Medulla oblongata (tissue), 1 donor: Measurements from ENCODE around the gene ULK4.
"Not testable (repeated sequence)": the region's sequence is repeated elsewhere in the genome, so short reads cannot be mapped to it uniquely, and the experiment has no call there.

Experiments
- DNase-seq: peaks from one replicate; pipeline ENCODE4 v3.0.0-alpha.2; 2015; ENCODE audit errors: extremely low spot score

The ULK4 gene

GRCh38 chr3:41768363-41768762 lies 193.5 kb downstream of the ULK4 start:
- no peak for DNase-seq

GRCh38 chr3:41762867-41763266 lies 199.0 kb downstream of the ULK4 start:
- DNase-seq: not testable (repeated sequence)

GRCh38 chr3:41753651-41754050 lies 208.3 kb downstream of the ULK4 start:
- no peak for DNase-seq

- DNase-seq: no peak
These were observed 210.3 kb downstream of the ULK4 start for GRCh38 chr3:41751597-41751996.

GRCh38 chr3:41749988-41750387 lies 211.9 kb downstream of the ULK4 start:
- DNase-seq: no peak

- no peak for DNase-seq
These were observed 215.7 kb downstream of the ULK4 start for GRCh38 chr3:41746215-41746614.

GRCh38 chr3:41742121-41742520 lies 219.8 kb downstream of the ULK4 start:
- DNase-seq: no peak

- DNase-seq: no peak
These were observed 221.5 kb downstream of the ULK4 start for GRCh38 chr3:41740374-41740886.

- no peak for DNase-seq
These were observed 235.0 kb downstream of the ULK4 start for GRCh38 chr3:41726891-41727290.

- no peak for DNase-seq
These were observed 244.3 kb downstream of the ULK4 start for GRCh38 chr3:41717641-41718040.

GRCh38 chr3:41716471-41716870 lies 245.4 kb downstream of the ULK4 start:
- no peak for DNase-seq

GRCh38 chr3:41715376-41715775 lies 246.5 kb downstream of the ULK4 start:
- DNase-seq: no peak

- no peak for DNase-seq
These were observed 250.3 kb downstream of the ULK4 start for GRCh38 chr3:41711651-41712050.

GRCh38 chr3:41710646-41711388 lies 251.1 kb downstream of the ULK4 start:
- no peak for DNase-seq

- DNase-seq: not testable (repeated sequence)
These were observed 252.7 kb downstream of the ULK4 start for GRCh38 chr3:41709213-41709612.

GRCh38 chr3:41708176-41708575 lies 253.7 kb downstream of the ULK4 start:
- no peak for DNase-seq

- DNase-seq: no peak
These were observed 256.0 kb downstream of the ULK4 start for GRCh38 chr3:41705893-41706292.

GRCh38 chr3:41701191-41701698 lies 260.7 kb downstream of the ULK4 start:
- DNase-seq: no peak

GRCh38 chr3:41700155-41700554 lies 261.7 kb downstream of the ULK4 start:
- no peak for DNase-seq

GRCh38 chr3:41698898-41699297 lies 263.0 kb downstream of the ULK4 start:
- DNase-seq: no peak

- DNase-seq: no peak
These were observed 264.2 kb downstream of the ULK4 start for GRCh38 chr3:41697702-41698101.

- DNase-seq: not testable (repeated sequence)
These were observed 266.1 kb downstream of the ULK4 start for GRCh38 chr3:41695806-41696205.

- DNase-seq: no peak
These were observed 268.1 kb downstream of the ULK4 start for GRCh38 chr3:41693799-41694198.
